Esophagus squamous epithelium (tissue), 4 donors: ENCODE measurements around the gene CDK11A.

ENCODE experiments used
- CTCF ChIP-seq, 6 experiments: fragments of 450-650 bp in 4 of 6; fragments of 200-600 bp in 2 of 6; sonication (generic) in 2 of 6; IDR thresholded peaks; one replicate each; pipeline ENCODE4 v1.5.1; 2016 to 2019; ENCODE audit warnings: antibody characterized with exemption in 6 of 6, mild to moderate bottlenecking in 4 of 6, moderate library complexity in 4 of 6
- POLR2A ChIP-seq, 4 donors: fragments of 450-650 bp; IDR thresholded peaks; one replicate each; pipeline ENCODE4 v1.6.1; 2017; ENCODE audit warnings: antibody characterized with exemption in 4 of 4, mild to moderate bottlenecking in 4 of 4, moderate library complexity in 3 of 4

GRCh38 chr1:1721201-1721600, 3.0 kb downstream of the CDK11A start:
- TF ChIP-seq CTCF (IDR thresholded peaks at IDR 0.05) (no peak), POLR2A (IDR thresholded peaks at IDR 0.05) (no peak)
